Measurements from ENCODE around the gene WASHC4.

WASHC4 gene

DNA sequence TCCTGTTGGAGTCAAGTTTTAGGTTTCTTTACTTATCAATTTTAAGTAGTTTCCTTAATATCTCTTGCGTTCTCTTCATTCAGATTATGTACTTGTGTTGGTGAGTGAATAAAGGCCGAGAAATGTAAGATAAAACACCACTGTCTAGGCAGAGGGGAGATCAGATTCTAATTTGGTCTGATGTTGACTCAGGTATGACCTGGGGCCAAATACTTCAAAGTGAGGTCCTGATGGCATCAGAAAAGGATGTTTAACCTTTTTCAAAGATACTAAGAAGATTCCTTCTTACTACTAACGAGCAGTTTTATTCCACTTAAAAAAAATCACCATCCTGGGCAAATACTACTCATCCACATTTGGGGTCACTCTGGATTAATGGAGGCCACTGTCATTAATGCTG is 101.6 kb downstream of the WASHC4 start:
- DNase-seq = no peak

DNA sequence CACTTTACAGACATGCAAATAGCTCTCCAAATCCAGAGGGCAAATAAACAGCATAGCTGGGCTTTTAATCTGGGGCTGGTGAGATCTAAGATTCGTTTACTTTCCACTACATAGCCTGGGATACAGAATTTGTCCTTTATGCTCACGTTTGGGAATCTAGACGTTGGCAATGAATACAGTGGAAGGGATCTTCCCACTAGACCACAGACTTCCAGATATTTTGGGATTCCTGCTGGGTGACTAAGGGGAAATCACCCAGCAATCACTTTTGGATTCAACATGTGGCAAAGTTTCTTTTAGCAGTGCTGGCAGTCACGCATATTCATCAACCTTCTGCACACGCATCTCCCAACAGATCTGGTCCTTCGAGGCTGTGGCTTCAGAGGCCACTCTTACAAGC is 104.9 kb downstream of the WASHC4 start:
- DNase-seq = no peak

DNA sequence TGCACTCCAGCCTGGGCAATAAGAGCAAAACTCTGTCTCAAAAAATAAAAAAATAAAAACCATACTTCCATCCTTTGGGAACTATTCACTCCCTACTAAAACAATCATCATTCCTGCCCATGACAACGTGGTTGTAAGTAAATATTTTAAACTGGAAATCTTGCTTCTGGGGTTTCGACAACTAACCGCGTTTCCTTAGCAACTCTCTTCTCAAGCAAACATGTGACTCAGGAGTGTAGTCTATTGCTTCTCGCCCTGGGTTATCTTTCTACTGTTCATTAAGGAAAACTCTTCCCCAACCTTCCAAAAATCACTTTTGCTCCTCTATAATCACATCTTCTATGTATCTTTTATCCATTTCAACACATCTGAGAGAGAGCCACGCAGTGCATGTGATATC is 106.6 kb downstream of the WASHC4 start:
- DNase-seq = no peak

DNA sequence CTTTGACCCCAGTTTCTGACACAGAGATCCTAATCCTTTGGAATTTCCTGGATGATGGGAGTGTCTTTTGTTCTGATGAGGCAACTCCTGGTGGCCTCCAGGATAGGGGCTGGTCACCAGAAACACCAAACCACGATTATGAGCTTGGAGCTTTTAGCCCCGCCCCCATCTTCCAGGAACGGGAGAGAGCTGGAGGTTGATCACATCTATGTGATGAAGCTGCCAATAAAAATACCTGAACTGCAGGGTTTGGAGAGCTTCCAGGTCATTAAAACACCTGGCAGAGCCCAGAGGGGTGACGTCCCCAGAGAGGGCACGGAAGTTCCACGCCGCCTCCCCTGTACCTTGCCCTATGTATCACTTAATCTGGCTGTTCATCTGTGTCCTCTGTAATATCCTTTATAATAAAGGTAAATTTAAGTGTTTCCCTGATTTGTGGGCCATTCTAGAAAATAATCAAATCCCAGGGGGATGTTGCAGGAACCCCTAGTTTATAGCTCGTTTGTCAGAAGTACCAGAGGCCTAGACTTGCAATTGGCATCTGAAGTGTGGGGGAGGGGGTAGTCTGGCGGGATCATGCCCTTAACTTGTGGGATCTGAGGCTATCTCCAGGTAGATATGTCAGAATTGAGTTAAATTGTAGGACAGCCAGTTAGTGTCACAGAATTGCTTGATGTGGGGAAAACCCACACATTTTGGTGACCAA is 107.3 kb downstream of the WASHC4 start:
- DNase-seq = no peak

DNA sequence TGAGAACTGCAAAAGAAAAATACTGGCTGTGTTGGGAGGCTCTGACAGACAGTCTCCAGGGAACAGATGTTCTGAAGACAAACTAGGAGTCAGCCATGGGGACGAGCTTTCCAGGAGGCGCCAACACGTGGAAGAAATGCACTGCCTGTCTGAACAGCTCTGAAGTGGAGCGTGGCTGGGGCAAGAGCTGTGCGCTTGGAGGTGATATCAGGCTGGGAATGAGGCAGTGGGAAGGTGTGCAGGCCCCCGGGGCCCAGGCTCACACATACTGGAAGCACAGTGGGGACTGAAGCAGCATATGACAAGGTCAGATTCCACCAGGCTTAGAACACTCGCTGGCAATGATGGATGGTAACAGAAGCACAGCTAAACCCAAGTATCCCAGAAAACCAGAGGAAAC is 110.9 kb downstream of the WASHC4 start:
- no peak for DNase-seq
